ENCODE results near the gene LRRC59.
"Not testable (repeated sequence)": the region's sequence is repeated elsewhere in the genome, so short reads cannot be mapped to it uniquely, and the experiment has no call there.

The LRRC59 gene

GRCh38 chr17:50339381-50339780 lies 57.9 kb downstream of the LRRC59 start:
- Histone ChIP-seq H3K27ac (no peak overlapping the region), H3K9me3 (ENCODE audit: low read depth, low read length) (0 out of 2 replicates have a peak, but pooled peaks cover 3% of the 10 kb centered on the region), H3K36me3 (ENCODE audit: insufficient read depth, low read length) (no peaks in the 10 kb centered on the region), H3K4me3 (no peak overlapping the region), H3K9ac (ENCODE audit: insufficient read length) (no peak overlapping the region)
- DNase-seq (ENCODE audit: low read depth, low spot score): no peak
- no peak for TF ChIP-seq FOXP2 (optimal IDR thresholded peaks at IDR 0.05; ENCODE audit: control extremely low read depth, extremely low read length, insufficient read depth)
- no peak for TF ChIP-seq POLR2AphosphoS5 (IDR thresholded peaks at IDR 0.05; ENCODE audit: borderline replicate concordance, low read depth, low read length)
- TF ChIP-seq EZH2 (IDR thresholded peaks at IDR 0.05): no peak

GRCh38 chr17:50338645-50339044 lies 58.7 kb downstream of the LRRC59 start:
- Histone ChIP-seq H3K36me3 (ENCODE audit: insufficient read depth, low read length) (no peaks in the 10 kb centered on the region), H3K27ac (no peak overlapping the region), H3K9me3 (ENCODE audit: low read depth, low read length) (0 out of 2 replicates have a peak, but pooled peaks cover 3% of the 10 kb centered on the region), H3K9ac (ENCODE audit: insufficient read length) (no peak overlapping the region), H3K4me3 (no peak overlapping the region)
- no peak for TF ChIP-seq POLR2AphosphoS5 (IDR thresholded peaks at IDR 0.05; ENCODE audit: borderline replicate concordance, low read depth, low read length)
- no peak for TF ChIP-seq FOXP2 (optimal IDR thresholded peaks at IDR 0.05; ENCODE audit: control extremely low read depth, extremely low read length, insufficient read depth)
- no peak for TF ChIP-seq EZH2 (IDR thresholded peaks at IDR 0.05)
- no peak for DNase-seq (ENCODE audit: low read depth, low spot score)

DNA sequence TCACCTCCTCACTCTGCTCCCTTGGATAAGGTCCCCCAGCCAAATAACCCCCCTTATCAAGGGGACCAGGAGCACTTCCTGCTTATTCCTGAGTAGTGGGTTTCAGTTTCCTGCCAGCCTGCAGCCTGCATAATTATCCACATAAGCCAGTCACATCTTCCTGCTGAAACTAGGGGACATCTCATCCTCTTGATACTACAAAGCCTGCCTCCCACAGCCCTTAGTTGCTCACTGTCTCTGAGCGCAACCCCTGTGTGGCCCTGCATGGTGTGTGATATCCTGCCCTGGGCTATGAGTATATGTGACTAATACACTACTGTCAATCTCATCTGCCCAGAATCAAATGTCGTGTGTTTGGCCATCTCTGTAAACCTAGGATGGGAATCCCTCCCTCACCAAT lies 59.4 kb downstream of the LRRC59 start:
- no peak for TF ChIP-seq EZH2 (IDR thresholded peaks at IDR 0.05)
- no peak for TF ChIP-seq POLR2AphosphoS5 (IDR thresholded peaks at IDR 0.05; ENCODE audit: borderline replicate concordance, low read depth, low read length)
- no peak overlapping the region for H3K4me3 ChIP-seq
- 0 out of 2 replicates have a peak, but pooled peaks cover 3% of the 10 kb centered on the region for H3K9me3 ChIP-seq (ENCODE audit: low read depth, low read length)
- DNase-seq (ENCODE audit: low read depth, low spot score): no peak
- H3K9ac ChIP-seq (ENCODE audit: insufficient read length): no peak overlapping the region
- H3K36me3 ChIP-seq (ENCODE audit: insufficient read depth, low read length): no peaks in the 10 kb centered on the region
- no peak overlapping the region for H3K27ac ChIP-seq

- DNase-seq (ENCODE audit: low read depth, low spot score): peak; percentile 82
- H3K9me3 ChIP-seq (ENCODE audit: low read depth, low read length); H3K36me3 ChIP-seq (ENCODE audit: insufficient read depth, low read length): not testable (repeated sequence)
- Histone ChIP-seq H3K9ac (ENCODE audit: insufficient read length) (peak overlapping the region; percentile 46), H3K27ac (peak overlapping the region; percentile 94), H3K4me3 (peak overlapping the region; percentile 64)
These were observed 63.8 kb downstream of the LRRC59 start for GRCh38 chr17:50333291-50334057.

- H3K9me3 ChIP-seq (ENCODE audit: low read depth, low read length): no peaks in the 10 kb centered on the region
- H3K9ac ChIP-seq (ENCODE audit: insufficient read length): no peak overlapping the region
- no peak overlapping the region for H3K4me3 ChIP-seq
- no peak for DNase-seq (ENCODE audit: low read depth, low spot score)
- H3K36me3 ChIP-seq (ENCODE audit: insufficient read depth, low read length): no peaks in the 10 kb centered on the region
- H3K27ac ChIP-seq: no peak overlapping the region
- TF ChIP-seq FOXP2 (optimal IDR thresholded peaks at IDR 0.05; ENCODE audit: control extremely low read depth, extremely low read length, insufficient read depth) (no peak), POLR2AphosphoS5 (IDR thresholded peaks at IDR 0.05; ENCODE audit: borderline replicate concordance, low read depth, low read length) (no peak)
These were observed 65.1 kb downstream of the LRRC59 start for GRCh38 chr17:50332196-50332595.
